Left ventricle myocardium superior (tissue), 1 donor: ENCODE results near the gene SH3PXD2A. TPM values are rescaled to one million over a fixed set of nuclear protein-coding genes. Genes with fewer than 3 reads are reported as not detected.

Experiments used
- ATAC-seq: fragments of 200-7000 bp; cut with Tn5 transposase; one replicate; pipeline ENCODE4 v1.9.1; 2020; ENCODE audit warnings: mild to moderate bottlenecking, moderate library complexity
- DNase-seq: peaks from one replicate; pipeline ENCODE4 v3.0.0-alpha.2; 2020
- intact Hi-C: fragments of 100-400 bp; cut with micrococcal nuclease; formaldehyde crosslinking; loops from one replicate; pipeline ENCODE4 v1.11.0; 2022
- total RNA-seq: library from RNA; stranded (reverse); fragmentation: NEBNext Ultra II Directional; extraction: Animal tissue kit (Norgen Biotek cat#: 25700); gene quantifications from one replicate; pipeline ENCODE4 v1.2.1, GENCODE V29; 2021
- donor health status: DM: no; HTN: yes; CAD: no; lungs with severe emphysema.

SH3PXD2A gene
- total RNA-seq, 1 donor from 2014 or later = 28.6 TPM

GRCh38 chr10:103720964-103721335 is 134.4 kb downstream of the SH3PXD2A start:
- DNase-seq = no peak
- intact Hi-C loops = no loop called here
- no peak for ATAC-seq

DNA sequence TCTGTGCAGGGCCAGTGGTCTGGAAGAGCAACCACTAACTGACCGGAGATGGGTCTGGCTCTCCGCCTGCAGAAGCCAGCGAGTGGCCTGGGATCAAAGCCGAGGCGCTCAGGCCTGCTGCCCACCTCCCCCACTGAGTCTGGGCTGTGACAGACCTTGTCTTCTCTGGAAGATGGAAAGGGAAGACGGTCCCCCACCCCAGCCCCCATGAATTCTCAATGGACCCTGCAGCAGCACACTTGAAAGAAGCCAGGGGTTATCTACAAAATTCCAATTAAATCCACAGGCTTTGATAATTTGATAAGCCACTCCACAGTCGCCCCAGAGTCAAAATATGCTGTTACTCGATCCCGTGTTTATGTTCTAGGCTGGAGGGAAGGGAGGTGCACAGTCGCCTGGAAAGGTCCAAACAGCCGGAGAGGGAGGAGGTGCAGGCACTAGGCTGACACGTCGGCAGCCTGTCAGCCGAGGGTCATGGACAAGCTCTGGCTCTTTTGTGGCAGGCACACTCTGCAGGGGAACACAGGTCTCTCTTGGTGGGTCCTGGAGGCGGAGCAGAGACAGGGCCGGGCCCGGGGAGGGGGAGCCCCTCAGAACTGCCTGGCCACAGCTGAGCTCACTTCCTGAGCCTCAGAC is 134.9 kb downstream of the SH3PXD2A start:
- DNase-seq = peak; percentile 47
- intact Hi-C loops = no loop called here
- ATAC-seq = peak; percentile 62

DNA sequence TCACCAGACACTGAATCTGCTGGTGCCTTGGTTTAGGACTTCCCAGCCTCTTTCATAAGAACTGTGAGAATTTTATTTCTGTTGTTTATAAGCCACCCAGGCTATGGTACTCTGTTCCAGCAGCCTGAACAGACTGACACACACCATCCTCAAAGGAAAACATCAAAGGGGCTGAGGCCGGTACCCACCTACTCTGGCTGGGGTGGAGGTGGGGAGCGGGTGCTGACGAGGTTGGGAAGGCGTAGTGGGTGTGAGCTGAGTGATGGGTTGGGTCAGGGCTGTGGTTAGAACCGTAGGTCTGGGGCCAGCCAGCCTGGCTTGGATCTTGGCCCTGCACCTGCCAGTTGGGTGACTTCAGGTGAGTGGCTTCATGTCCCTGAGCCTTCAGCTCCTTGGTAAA is 136.3 kb downstream of the SH3PXD2A start:
- intact Hi-C loops = no loop called here
- ATAC-seq = no peak
- peak; percentile 15 for DNase-seq

GRCh38 chr10:103718247-103718620 is 137.1 kb downstream of the SH3PXD2A start:
- ATAC-seq (no peak), DNase-seq (no peak)
- intact Hi-C loops = no loop called here

GRCh38 chr10:103717341-103718246 is 137.8 kb downstream of the SH3PXD2A start:
- DNase-seq (peak; percentile 19), ATAC-seq (no peak)
- intact Hi-C loops = no loop called here

DNA sequence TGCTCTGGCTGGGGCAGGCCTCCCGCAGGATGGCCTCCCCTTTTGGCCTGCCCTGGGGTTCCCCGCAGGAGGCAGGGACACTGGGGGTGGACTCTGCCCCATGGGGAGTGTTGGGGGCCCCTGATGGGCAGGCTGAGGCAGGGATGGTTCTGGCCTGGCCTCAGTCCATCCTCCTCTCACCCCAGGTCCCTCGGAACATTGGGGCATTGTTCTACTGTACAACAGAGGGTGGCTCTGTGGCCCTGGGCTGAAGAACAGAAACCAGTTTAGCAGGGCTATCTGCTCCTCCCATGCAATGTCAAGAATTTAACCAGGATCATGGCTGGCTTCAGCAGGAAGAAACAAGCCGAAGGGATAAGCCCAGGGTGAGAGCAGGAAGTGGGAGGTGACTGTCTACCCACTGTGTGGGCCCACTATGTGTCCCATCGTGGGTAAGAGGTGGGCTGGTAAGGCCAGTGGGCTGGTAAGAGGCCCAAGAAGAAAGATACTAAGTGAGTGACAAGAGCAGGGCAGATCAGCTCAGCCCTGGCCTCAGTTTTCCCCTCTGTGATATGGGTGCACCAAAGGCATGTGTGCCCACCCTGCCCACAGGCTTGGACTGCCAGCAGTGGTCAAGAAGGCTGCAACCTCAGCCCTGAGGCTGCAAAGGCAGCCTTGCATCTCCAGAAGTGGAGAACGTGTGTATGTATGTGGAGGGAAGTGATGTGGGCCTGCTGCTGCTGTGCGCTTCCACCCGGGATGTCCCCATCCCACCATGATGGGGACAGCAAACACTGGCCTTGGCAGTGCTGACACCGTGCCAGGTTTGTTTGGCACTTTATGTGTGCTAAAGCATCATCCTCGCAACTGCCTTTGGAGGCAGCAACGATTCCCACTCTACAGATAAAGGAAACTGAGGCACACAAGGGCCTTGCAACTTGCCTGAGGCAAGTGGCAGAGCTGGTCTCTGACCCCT is 138.9 kb downstream of the SH3PXD2A start:
- peak; percentile 9 for ATAC-seq
- intact Hi-C loops = no loop called here
- DNase-seq = peak; percentile 23

- DNase-seq (peak; percentile 22), ATAC-seq (no peak)
These were observed 139.9 kb downstream of the SH3PXD2A start for GRCh38 chr10:103715430-103715829.

DNA sequence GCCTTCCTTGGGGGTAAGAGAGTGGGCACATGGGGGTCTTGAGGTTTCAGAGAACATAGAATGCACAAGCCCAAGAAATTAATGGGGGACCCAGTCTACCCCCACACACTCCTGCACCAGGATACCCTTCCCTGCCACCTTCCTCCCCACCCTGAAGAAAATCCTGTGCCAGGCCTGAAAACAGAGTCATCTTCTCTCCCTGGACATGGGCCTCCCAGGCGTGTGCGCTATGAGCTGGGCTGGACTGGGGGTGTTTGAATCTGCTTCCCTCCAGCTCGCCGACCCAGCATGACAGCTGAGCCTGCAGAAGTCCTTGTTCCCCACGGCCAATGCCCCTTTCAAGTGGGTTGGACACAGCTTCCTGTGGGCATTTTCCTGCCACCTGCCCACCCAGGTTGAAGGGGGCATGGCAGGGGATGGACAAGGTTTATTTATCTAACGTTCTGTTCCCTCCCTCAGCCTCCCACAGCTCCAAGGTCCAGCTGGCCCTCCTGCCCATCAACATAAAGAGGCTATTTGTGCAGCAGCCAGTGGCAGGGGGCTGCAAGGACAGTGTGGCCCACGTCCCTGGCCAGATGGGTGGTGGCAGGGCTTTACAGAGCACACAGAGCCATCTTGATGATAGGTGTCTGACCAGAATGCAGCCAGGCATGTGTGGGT is 141.0 kb downstream of the SH3PXD2A start:
- peak; percentile 10 for DNase-seq
- intact Hi-C loops = loop anchor here (2.0 kb wide), 1 partner anchor 144 kb away; no protein-coding TSS in a partner anchor
- ATAC-seq = no peak

More at GRCh38 chr10:103715430-103715829, 139.9 kb downstream of the SH3PXD2A start:
- intact Hi-C loops = loop anchor here (2.0 kb wide), 1 partner anchor 143 kb away; no protein-coding TSS in a partner anchor

DNA sequence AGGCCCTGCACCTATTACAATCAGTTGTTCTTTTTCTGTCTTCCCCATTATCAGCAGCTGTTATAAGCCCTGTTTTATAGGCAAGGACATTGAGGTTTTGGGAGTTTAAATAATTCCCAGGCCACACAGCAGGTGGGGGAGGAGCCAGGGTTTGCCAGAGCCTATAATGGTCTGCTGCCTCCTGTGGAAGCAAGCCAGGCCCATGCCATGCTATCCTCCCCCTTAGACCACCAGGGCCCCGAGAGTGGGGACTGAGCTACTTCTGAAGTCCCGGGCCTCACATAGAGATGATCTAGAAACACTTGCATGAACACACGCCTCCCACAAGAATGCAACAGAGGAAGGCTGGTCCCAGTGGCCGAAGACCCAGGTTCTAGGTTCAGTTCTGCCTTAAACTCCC is 141.7 kb downstream of the SH3PXD2A start:
- DNase-seq (peak; percentile 22), ATAC-seq (no peak)
- intact Hi-C loops = loop anchor here (2.0 kb wide), 1 partner anchor 145 kb away; no protein-coding TSS in a partner anchor

GRCh38 chr10:103712898-103713498 is 142.4 kb downstream of the SH3PXD2A start:
- DNase-seq (peak; percentile 83), ATAC-seq (peak; percentile 84)
- intact Hi-C loops = no loop called here

- no peak for DNase-seq
- ATAC-seq = no peak
- intact Hi-C loops = no loop called here
These were observed 143.2 kb downstream of the SH3PXD2A start for GRCh38 chr10:103712146-103712545.

GRCh38 chr10:103711351-103711994 is 143.9 kb downstream of the SH3PXD2A start:
- intact Hi-C loops = no loop called here
- DNase-seq = peak; percentile 23
- ATAC-seq = no peak

GRCh38 chr10:103710490-103710889 is 144.9 kb downstream of the SH3PXD2A start:
- intact Hi-C loops = no loop called here
- ATAC-seq = no peak
- no peak for DNase-seq

GRCh38 chr10:103709341-103709920 is 145.9 kb downstream of the SH3PXD2A start:
- intact Hi-C loops = no loop called here
- no peak for ATAC-seq
- no peak for DNase-seq

DNA sequence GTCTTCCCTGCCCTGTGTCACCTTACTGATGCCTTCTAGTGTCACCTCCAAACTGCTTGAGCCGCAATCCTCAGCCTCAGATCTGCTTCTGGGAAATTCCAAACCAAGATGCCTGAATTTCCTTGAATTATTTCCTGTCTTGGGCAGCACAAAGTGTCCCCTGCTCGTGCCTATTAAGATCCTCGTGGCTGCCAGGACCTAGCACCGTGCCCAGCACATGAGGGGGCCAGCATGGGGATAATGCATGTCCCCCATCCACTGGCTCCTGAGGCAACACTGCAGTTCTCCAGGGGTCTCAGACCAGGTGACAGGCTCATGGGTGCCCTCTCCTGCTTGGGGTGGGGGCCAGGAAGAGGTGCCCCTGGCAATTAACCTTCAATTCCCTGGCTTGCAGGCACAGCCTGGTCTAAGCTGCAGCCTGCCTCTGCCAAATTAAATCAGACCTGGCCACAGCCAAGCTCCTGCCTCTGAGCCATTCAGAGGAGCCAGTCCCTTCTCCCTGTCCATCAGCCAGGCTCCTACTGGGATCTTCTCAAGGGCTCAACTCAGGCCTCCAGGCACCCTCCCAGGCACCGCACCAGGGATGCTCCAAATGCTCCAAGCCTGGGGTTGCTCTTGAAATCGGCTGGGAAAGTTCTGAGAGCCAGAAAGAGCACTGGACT is 146.6 kb downstream of the SH3PXD2A start:
- intact Hi-C loops = no loop called here
- DNase-seq = no peak
- ATAC-seq = no peak

- intact Hi-C loops = no loop called here
- ATAC-seq = peak; percentile 4
- no peak for DNase-seq
These were observed 147.3 kb downstream of the SH3PXD2A start for GRCh38 chr10:103707956-103708626.
